ENCODE measurements around the gene B4GALT4. TPM values are rescaled to one million over a fixed set of nuclear protein-coding genes. Genes with fewer than 3 reads are reported as not detected.
"Not testable (repeated sequence)": the region's sequence is repeated elsewhere in the genome, so short reads cannot be mapped to it uniquely, and the experiment has no call there.

B4GALT4 gene
- total and polyA plus RNA-seq, 2 of the 8 experiments (the other 6 are each of a cell fraction or from before 2014, with no cell fraction given) = 14.6 to 44.7 TPM

DNA sequence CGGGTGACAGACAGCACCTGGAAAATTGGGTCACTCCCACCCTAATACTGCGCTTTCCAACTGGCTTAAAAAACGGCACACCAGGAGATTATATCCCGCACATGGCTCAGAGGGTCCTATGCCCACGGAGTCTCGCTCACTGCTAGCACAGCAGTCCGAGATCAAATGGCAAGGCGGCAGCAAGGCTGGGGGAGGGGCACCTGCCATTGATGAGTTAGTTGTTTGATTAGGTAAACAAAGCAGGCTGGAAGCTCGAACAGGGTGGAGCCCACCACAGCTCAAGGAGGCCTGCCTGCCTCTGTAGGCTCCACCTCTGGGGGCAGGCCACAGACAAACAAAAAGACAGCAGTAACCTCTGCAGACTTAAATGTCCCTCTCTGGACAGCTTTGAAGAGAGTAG is 75.9 kb downstream of the B4GALT4 start:
- H3K4me3 ChIP-seq (ENCODE audit: extremely low read depth in 1 of 4, insufficient read depth in 2 of 4, low read depth in 3 of 4, low read length in 4 of 4); H3K79me1 ChIP-seq (ENCODE audit: low read depth, low read length); H2BK15ac ChIP-seq (ENCODE audit: low read length); H3K27ac ChIP-seq (ENCODE audit: low read depth, low read length); H4K20me1 ChIP-seq (replicated peaks in 1 of 2; ENCODE audit: control insufficient read depth in 1 of 2, insufficient read depth in 2 of 2, low read length in 2 of 2); H3K23me2 ChIP-seq (ENCODE audit: low read depth, low read length); H2BK12ac ChIP-seq (ENCODE audit: low read depth, low read length); H3K56ac ChIP-seq (replicated peaks; ENCODE audit: insufficient read length, low read depth, low read length); H2BK5ac ChIP-seq (ENCODE audit: low read depth, low read length); H3K79me2 ChIP-seq (ENCODE audit: control insufficient read depth in 1 of 2, insufficient read depth in 2 of 2, low read length in 2 of 2); H3K27me3 ChIP-seq (replicated peaks in 1 of 4; ENCODE audit: control insufficient read depth in 3 of 4, extremely low read depth in 1 of 4, insufficient read depth in 3 of 4, low read length in 3 of 4); H3K18ac ChIP-seq (ENCODE audit: extremely low read depth, low read length); H3K14ac ChIP-seq (ENCODE audit: insufficient read length); DNase-seq (ENCODE audit: low read depth in 1 of 2, low spot score in 2 of 2); H4K91ac ChIP-seq (replicated peaks; ENCODE audit: insufficient read length, low read length); H2BK20ac ChIP-seq (ENCODE audit: low read length); H4K8ac ChIP-seq (ENCODE audit: extremely low read depth, insufficient read depth, low read length); H4K5ac ChIP-seq (ENCODE audit: insufficient read length, low read depth, low read length); H3K23ac ChIP-seq (ENCODE audit: insufficient read length); FAIRE-seq; H3K9ac ChIP-seq (replicated peaks in 1 of 4; ENCODE audit: extremely low read depth in 1 of 4, low read depth in 3 of 4, low read length in 3 of 4); POLR2A ChIA-PET (ENCODE audit: partially characterized antibody); H2AFZ ChIP-seq (ENCODE audit: low read length); CTCF ChIA-PET (ENCODE audit: partially characterized antibody); H3K4ac ChIP-seq (replicated peaks; ENCODE audit: insufficient read length, low read depth, low read length); H2BK120ac ChIP-seq (replicated peaks; ENCODE audit: low read depth, low read length); H2AK5ac ChIP-seq (ENCODE audit: low read depth, low read length); H3K36me3 ChIP-seq (ENCODE audit: control insufficient read depth in 2 of 4, insufficient read depth in 4 of 4, low read length in 3 of 4); H3K4me1 ChIP-seq (replicated peaks in 1 of 4; ENCODE audit: control insufficient read depth in 3 of 4, insufficient read depth in 4 of 4, low read length in 3 of 4); H3K4me2 ChIP-seq (ENCODE audit: insufficient read depth in 1 of 2, low read depth in 2 of 2, low read length in 2 of 2): not testable (repeated sequence)
- 87% methylated on average over 5 of the region's 9 CpGs; no CpG with 5 or more reads in 1 of the 2 experiments for WGBS, 2 experiments (ENCODE audit: extremely low coverage in 1 of 2, insufficient coverage in 1 of 2, insufficient read length in 1 of 2, insufficient replicate concordance in 2 of 2, low coverage in 1 of 2, low lambda C conversion rate in 2 of 2, missing lambda C conversion rate in 1 of 2)
- H3K9me3 ChIP-seq (ENCODE audit: insufficient read depth in 2 of 2, low read depth in 1 of 2, low read length in 1 of 2) = peaks cover 10 to 14% of the 10 kb centered on the region in 2 experiments

Other genes with a start within 250 kb of the B4GALT4 start
- gene IGSF11, start 206.0 kb downstream of the B4GALT4 start, total RNA-seq (2021; fragmentation: NEBNext Ultra II Directional; extraction: Animal tissue kit (Norgen Biotek cat#: 25700)) = 1.1 and 1.6 TPM in 2 replicates
- 3.8 and 4.1 TPM in 2 replicates for gene IGSF11, start 206.0 kb downstream of the B4GALT4 start, polyA plus RNA-seq (2011; rRNA removed)
- gene TEX55, start 94.7 kb downstream of the B4GALT4 start, total RNA-seq (2021; fragmentation: NEBNext Ultra II Directional; extraction: Animal tissue kit (Norgen Biotek cat#: 25700)) = not detected in 2 replicates
- not detected in 2 replicates for gene TEX55, start 94.7 kb downstream of the B4GALT4 start, polyA plus RNA-seq (2011; rRNA removed)
- gene UPK1B, start 67.3 kb downstream of the B4GALT4 start, total RNA-seq (2021; fragmentation: NEBNext Ultra II Directional; extraction: Animal tissue kit (Norgen Biotek cat#: 25700)) = 0.29 and 0.67 TPM in 2 replicates
- gene UPK1B, start 67.3 kb downstream of the B4GALT4 start, polyA plus RNA-seq (2011; rRNA removed) = 0.41 and 0.68 TPM in 2 replicates
- gene ARHGAP31, start 53.5 kb upstream of the B4GALT4 start, total RNA-seq (2021; fragmentation: NEBNext Ultra II Directional; extraction: Animal tissue kit (Norgen Biotek cat#: 25700)) = 4.9 and 7.6 TPM in 2 replicates
- 1.1 and 2.3 TPM in 2 replicates for gene ARHGAP31, start 53.5 kb upstream of the B4GALT4 start, polyA plus RNA-seq (2011; rRNA removed)
- gene TMEM39A, start 222.7 kb upstream of the B4GALT4 start, total RNA-seq (2021; fragmentation: NEBNext Ultra II Directional; extraction: Animal tissue kit (Norgen Biotek cat#: 25700)) = 36.1 and 43.7 TPM in 2 replicates
- 17.3 and 26.8 TPM in 2 replicates for gene TMEM39A, start 222.7 kb upstream of the B4GALT4 start, polyA plus RNA-seq (2011; rRNA removed)
- gene POGLUT1, start 228.1 kb upstream of the B4GALT4 start, total RNA-seq (2021; fragmentation: NEBNext Ultra II Directional; extraction: Animal tissue kit (Norgen Biotek cat#: 25700)) = 18.5 and 18.6 TPM in 2 replicates
- gene POGLUT1, start 228.1 kb upstream of the B4GALT4 start, polyA plus RNA-seq (2011; rRNA removed) = 4.7 and 7.0 TPM in 2 replicates